HL-60/S4 treated with retinoic acid at 250 ng/mL for 4 days and 3 days (cell line): ENCODE results near the gene ABO.
"Not testable (repeated sequence)": the region's sequence is repeated elsewhere in the genome, so short reads cannot be mapped to it uniquely, and the experiment has no call there.

ENCODE experiments used
- in situ Hi-C: fragments of 300-500 bp; cut with MboI; formaldehyde crosslinking; loops from 2 replicates; pipeline ENCODE4 v1.7.0; 2022; ENCODE audit warnings: low sequenced_read_pairs

Gene ABO

DNA sequence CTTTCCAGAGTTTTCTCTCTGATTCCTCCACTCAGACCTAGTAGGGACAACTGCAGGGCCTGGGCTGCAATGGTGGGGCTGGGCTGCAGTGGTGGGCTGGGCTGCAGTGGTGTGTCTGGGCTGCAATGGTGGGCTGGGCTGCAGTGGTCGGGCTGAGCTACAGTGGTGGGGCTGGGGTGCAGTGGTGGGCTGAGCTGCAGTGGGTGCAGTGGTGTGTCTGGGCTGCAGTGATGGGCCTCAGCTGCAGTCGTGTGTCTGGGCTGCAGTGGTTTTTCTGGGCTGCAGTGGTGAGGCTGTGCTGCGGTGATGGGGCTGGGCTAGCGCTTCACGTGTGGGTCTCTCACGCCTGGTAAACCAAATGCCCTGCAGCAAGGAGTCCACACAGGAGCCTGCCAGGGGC is 27.4 kb downstream of the ABO start:
- in situ Hi-C loops: no loop called here

- in situ Hi-C loops: no loop called here
Observed at GRCh38 chr9:133246991-133247390, 28.0 kb downstream of the ABO start.

GRCh38 chr9:133246562-133246961 is 28.4 kb downstream of the ABO start:
- in situ Hi-C loops: no loop called here

DNA sequence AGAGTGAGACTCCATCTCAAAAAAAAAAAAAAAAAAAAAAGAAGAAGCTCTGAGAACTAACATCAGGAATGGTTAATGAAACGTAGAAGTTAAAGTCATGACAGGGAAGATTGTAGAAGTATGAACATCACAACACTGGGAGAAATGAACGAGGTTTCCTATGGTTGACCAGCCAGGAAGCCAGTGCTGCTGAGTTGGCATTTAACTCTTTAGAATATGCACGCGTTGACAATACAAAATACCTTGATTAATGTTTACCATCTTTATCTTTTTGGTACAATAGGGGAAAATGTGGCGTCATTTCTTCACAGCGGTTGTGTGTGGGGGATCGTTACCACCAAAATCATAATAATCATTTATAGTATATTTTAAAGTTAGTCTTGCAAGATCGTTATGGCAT is 32.0 kb downstream of the ABO start:
- in situ Hi-C loops: no loop called here

DNA sequence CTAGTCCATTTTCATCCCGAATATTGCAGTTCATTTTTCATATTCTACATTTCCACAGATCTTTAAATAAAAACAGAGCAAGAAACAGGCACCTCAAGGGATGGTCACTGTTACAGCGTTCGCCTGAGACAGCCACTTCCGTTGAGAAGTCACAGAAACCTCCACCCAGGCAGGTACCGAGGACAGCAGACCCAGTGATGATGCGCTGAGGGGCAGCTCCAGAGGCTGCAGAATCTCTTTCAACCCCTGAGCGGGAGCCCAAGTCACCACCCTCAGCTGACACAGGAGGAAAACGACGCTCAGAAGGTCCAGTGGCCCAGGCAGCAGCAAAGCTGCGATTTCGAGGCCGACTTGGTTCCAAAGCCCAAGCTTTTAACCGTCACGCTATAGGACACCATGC is 32.8 kb downstream of the ABO start:
- in situ Hi-C loops: no loop called here

DNA sequence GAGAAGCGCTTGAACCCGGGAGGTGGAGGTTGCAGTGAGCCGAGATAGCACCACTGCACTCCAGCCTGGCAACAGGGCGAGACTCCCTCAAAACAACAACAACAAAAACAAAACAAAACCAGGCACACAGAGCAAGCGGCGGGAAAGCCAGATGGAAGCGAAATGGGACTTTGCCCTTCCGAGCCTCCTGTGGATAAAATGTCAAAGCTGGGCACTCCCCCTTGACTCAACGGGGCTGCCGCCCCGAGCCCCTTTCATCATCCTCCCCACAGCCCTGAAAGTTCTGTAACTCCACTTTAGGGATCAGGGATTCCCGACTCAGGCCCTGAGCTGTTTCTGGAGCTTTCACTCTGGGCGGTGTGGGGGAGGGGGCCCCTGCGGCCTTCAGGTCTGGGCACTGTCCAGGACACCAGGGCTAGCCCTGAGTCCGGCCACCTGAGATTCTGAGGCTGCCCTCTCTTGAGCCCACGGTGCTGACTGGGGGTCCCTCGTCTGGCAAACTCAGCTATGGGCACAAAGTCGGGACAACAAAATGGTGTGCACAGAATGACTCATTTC is 35.4 kb downstream of the ABO start:
- in situ Hi-C loops: no loop called here

GRCh38 chr9:133238851-133239532 is 36.0 kb downstream of the ABO start:
- in situ Hi-C loops: no loop called here

GRCh38 chr9:133238272-133238850 is 36.6 kb downstream of the ABO start:
- in situ Hi-C loops: no loop called here

- in situ Hi-C loops: no loop called here
Observed at GRCh38 chr9:133237035-133237731, 37.8 kb downstream of the ABO start.

GRCh38 chr9:133236291-133237034 is 38.5 kb downstream of the ABO start:
- in situ Hi-C loops: not testable (repeated sequence)

DNA sequence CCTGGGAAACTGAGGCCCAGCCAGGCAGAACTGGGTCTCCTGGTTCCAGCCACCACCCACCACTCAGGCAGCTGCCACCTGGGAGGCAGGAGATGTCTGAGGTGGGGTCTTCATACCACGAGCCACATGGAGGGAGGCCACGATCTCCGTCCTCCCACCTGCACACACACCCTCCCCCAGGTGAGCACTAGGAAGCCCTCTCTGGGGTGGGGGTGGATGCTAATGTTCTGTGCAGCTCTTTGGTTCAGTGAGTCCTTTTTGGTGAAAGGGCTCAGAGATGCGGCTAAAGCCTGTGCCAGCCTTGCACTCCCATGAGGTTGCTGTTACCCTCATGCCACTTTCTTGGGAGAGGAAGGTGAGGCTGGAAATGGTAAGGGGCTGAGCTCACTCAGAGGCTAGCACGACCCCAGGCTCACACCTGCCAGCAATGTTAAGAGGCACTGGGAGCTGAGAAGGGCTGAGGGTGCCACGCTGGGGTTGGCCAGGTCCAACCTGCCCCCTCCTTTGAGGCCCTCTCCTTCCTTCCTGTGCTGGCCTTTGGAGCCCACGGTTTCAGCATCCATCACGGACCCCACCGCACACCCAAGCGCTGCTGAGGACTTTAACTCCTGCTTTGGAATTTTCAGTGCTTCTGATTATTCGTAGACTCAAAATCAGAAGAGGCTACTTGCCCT is 39.3 kb downstream of the ABO start:
- in situ Hi-C loops: no loop called here

GRCh38 chr9:133234577-133235322 is 40.3 kb downstream of the ABO start:
- in situ Hi-C loops: no loop called here

DNA sequence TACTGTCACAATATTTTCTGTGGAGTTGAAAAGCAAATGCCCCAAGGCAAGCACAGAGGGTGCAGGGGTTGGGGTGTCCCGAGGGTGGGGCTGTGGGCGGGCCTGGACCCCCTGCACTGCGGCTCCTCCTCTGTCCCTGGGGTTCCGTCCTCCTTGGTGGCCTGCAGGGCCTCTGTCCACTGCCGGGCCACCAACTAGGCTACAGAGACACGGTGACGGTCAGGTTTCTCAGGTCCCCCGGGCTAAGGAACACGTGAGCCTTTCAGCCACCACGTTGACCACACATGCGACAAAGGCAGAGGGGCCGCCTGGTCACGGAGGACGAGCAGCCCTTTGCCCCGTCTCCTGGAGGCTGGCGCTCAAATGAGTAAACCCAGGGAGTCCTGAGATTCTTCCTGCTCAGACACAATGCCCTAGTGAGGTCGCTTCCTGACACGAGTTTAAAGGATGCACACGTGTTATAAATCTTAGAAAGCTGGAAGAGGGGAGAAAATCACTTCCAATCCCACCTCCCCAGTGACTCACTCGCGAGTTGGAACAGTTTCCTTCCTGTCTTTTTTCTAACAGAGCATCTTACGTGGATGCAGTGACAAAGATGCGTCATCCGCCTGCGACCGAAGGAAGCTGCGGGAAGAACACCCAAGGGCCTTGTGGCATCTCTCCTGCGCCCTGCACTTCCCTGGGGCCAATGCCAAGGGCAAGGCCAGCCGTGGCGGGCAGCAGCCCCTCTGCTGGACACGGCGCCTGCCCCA is 41.1 kb downstream of the ABO start:
- in situ Hi-C loops: no loop called here

DNA sequence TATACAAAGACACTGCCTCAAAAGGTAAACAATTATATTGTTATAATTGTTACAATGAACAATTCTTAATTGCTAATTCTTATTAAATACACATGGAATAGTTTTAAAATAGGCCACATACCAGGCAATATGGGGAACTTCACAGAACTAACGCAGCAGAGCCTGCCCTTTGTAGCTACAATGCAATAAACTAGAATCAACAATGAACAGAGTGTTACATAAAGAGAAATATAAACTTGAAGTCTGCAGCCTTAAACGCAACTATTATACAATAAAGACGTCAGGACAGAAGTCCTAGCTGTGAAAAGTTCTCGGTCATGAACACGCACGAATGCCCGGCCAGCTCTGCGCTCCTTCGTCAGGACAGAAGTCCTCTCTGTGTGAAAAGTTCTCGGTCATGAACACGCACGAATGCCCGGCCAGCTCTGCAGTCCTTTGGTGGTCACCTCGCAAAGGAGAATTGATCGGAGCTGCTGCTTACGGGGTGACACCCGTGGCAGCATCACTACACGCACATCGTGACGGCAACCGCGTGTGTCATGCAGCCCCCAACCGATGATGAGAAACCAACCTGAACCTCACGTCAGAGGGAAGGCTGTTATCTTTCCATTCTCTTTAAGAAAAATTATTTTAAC is 43.0 kb downstream of the ABO start:
- in situ Hi-C loops: not testable (repeated sequence)

- in situ Hi-C loops: not testable (repeated sequence)
Observed at GRCh38 chr9:133230514-133230913, 44.5 kb downstream of the ABO start.

GRCh38 chr9:133230093-133230492 is 44.9 kb downstream of the ABO start:
- in situ Hi-C loops: no loop called here

DNA sequence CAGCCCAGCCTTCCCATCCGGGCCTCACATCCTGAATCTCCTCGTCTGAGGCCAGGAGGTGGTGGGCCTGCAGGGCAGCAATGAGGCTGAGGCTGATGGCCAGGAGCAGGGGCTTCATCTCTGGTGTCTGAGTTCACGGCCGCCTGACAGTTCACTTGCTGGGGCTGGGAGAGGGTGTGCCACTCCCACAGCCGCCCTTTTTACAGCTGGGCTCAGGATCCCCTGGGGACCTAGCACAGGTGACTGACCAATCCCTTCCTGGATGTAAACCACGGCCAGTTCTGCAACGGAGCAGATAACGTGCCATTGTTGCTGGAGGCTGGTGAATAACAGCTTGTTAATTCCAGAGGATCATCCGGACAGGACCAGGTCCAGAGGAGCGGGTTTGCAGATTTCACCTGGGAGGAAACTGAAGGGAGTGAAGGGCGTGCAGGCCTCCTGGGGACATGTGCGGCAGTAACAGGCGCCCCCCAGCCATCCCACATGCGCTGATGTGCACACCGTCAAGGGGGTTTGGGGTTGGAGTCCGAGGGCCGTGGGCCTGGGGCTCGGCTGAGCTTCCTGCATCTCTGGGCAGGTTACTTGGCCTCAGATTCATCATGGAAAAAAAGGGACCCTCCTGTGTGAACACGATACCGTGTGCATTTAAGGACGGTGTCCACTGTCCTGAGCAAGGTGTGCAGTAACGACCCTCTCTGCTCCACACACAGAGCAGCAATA is 46.4 kb downstream of the ABO start:
- in situ Hi-C loops: not testable (repeated sequence)

DNA sequence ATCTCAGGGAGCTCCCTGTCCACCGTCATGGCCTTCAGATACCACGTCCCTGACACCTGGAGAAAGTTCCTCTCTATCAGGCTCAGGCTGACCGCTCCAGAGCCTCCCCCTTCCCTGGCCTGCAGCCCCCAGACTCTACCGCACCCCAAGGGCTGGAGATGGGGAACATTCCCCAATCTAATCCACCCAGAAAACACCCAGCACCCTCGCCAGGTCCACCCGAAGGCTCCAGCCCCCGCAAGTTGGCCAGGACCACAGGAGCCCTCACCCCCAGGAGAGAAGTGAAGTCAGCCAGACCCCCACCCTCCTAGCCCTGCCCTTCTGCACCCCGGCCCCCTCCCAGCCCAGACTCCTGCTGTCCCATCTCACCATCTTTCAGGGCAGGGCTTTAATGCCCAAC is 47.0 kb downstream of the ABO start:
- in situ Hi-C loops: not testable (repeated sequence)
